DMS53 treated with DMSO at 0.1 percent for 48 hours (cell line): ENCODE results near the gene GMPR.
A peak's percentile ranks its signal among the peaks of the same experiment; 100 is the strongest.
"Not testable (repeated sequence)": the region's sequence is repeated elsewhere in the genome, so short reads cannot be mapped to it uniquely, and the experiment has no call there.

Experiments
- DNase-seq: peaks from one replicate; lab custom pipeline; 2025; ENCODE audit not compliant: unreplicated experiment; lab: John Stamatoyannopoulos, UW

GMPR gene

GRCh38 chr6:16225062-16225731, 13.2 kb upstream of the GMPR start:
- not testable (repeated sequence) for DNase-seq

- DNase-seq = not testable (repeated sequence)
These were observed 12.0 kb upstream of the GMPR start for GRCh38 chr6:16226117-16227047.

GRCh38 chr6:16227048-16227562, 11.3 kb upstream of the GMPR start:
- no peak for DNase-seq

GRCh38 chr6:16227605-16228004, 10.8 kb upstream of the GMPR start:
- no peak for DNase-seq

GRCh38 chr6:16228043-16228442, 10.3 kb upstream of the GMPR start:
- no peak for DNase-seq

- DNase-seq = no peak
These were observed 9.4 kb upstream of the GMPR start for GRCh38 chr6:16228709-16229665.

- DNase-seq = no peak
These were observed 8.7 kb upstream of the GMPR start for GRCh38 chr6:16229700-16230099.

- no peak for DNase-seq
These were observed 7.4 kb upstream of the GMPR start for GRCh38 chr6:16230953-16231352.

GRCh38 chr6:16232086-16232485, 6.3 kb upstream of the GMPR start:
- no peak for DNase-seq

- DNase-seq = no peak
These were observed 2.3 kb upstream of the GMPR start for GRCh38 chr6:16236009-16236501.

- DNase-seq = no peak
These were observed 1.7 kb upstream of the GMPR start for GRCh38 chr6:16236631-16237199.

- DNase-seq = no peak
These were observed 1.1 kb upstream of the GMPR start for GRCh38 chr6:16237242-16237641.

GRCh38 chr6:16238963-16239797, 793 bp downstream of the GMPR start:
- DNase-seq = peak; percentile 75

- no peak for DNase-seq
These were observed 1.4 kb downstream of the GMPR start for GRCh38 chr6:16239798-16240123.

- no peak for DNase-seq
These were observed 2.4 kb downstream of the GMPR start for GRCh38 chr6:16240589-16241320.

- DNase-seq = no peak
These were observed 2.9 kb downstream of the GMPR start for GRCh38 chr6:16241321-16241689.

GRCh38 chr6:16243055-16243454, 4.7 kb downstream of the GMPR start:
- no peak for DNase-seq

- no peak for DNase-seq
These were observed 5.3 kb downstream of the GMPR start for GRCh38 chr6:16243664-16244063.

GRCh38 chr6:16244446-16244845, 6.1 kb downstream of the GMPR start:
- DNase-seq = no peak
